Endometrial microvascular endothelial cells (primary cell): ENCODE data around the gene TMEM43. TPM values are rescaled to one million over a fixed set of nuclear protein-coding genes. Genes with fewer than 3 reads are reported as not detected.

Experiments used
- in situ Hi-C: cut with HindIII; loops from 2 replicates; pipeline ENCODE4 v1.10.0; 2017; ENCODE audit warnings: low sequenced_read_pairs, low pct_unique_long_range_greater_than_20kb; ENCODE audit errors: inconsistent ontology term
- total RNA-seq: library from RNA; depleted of rRNA; stranded (reverse); fragments of >200 nt; gene quantifications from one replicate; pipeline ENCODE4 v1.2.3, GENCODE V29; 2015; ENCODE audit errors: inconsistent ontology term

Gene TMEM43
- total RNA-seq, 1 donor from 2014 or later, result 121 TPM

DNA sequence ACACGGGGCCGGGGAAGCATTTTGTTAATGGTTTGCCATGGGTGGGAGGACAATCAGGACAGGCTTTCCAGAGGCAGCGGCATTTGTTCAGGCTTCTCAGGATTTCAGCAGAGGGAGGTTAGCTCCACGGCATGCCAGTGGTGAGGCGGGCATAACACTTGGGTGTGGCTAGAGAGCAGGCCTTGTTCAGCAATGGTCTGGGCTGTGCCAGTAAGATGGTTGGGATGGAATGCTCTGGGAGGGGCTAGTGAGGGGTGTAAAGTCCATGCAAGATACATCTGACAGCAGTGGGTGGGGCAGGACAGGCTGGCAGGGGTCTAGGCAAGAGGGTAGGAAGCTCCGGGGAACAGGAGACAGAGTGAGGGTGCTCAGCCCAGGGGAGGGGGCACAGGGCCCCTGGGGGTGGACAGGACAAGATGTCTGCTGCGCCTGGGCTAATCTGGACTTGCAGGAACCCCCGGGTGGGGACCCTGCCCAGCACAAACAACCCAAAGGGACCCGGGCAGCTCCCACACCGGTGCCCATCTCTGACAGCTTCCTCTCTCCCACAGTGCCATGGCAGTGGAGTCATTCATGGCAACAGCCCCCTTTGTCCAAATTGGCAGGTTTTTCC is 8.4 kb downstream of the TMEM43 start:
- in situ Hi-C loops, result no loop called here

DNA sequence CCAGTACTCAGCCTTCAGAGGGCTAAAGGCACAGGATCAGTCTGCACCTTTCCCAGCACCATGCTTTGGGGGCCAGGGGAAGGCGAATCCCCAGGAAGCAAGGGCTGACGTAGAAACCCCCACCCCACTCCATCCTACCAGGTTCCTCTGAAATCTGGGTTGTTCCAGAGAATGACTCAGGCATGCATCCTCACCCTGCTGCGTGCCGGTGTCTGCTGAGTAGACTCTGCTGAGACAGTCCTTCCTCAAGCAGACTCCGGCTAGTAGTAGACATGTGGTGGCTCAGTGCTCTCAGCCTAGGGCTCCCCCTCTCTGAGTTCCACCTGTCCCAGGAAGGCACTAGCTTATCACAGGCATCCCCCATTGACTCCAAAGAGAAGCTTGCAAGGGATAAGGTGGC is 9.0 kb downstream of the TMEM43 start:
- in situ Hi-C loops, result no loop called here

DNA sequence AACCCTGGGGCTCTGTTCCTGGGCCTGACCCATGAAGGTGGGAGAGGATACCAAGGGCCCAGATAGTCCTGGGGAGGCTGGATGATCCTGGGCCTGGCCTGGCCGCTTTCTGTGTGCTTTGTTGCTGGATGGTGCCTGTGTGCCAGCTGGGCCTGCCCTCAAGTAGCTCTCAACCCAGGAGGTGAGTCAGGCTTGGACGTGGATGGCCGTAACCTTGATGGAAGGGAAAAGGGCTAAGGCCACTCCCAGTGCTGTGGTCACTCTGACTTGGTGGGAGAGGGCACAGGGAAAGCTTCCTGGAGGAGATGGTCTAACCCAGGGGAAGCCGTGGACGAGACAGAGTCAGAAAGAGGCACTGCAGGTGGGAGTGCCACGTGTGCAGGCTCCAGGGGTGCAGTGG is 9.4 kb downstream of the TMEM43 start:
- in situ Hi-C loops, result no loop called here

DNA sequence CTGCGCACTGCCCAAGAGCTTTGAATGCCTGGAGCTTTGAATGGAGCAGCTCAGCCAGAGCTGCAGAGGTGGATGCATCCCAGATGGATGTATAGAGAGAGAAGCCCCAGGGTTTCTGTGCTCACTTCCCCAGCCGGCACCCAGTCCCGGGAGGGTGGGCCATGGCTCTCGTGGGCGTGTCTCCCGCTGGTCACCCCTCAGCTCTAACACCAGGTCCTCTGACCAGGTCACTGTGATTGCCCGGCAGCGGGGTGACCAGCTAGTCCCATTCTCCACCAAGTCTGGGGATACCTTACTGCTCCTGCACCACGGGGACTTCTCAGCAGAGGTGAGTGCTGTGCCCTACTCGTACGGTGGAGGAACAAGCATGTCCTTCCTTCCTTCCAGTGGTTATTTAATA is 10.7 kb downstream of the TMEM43 start:
- in situ Hi-C loops, result no loop called here

DNA sequence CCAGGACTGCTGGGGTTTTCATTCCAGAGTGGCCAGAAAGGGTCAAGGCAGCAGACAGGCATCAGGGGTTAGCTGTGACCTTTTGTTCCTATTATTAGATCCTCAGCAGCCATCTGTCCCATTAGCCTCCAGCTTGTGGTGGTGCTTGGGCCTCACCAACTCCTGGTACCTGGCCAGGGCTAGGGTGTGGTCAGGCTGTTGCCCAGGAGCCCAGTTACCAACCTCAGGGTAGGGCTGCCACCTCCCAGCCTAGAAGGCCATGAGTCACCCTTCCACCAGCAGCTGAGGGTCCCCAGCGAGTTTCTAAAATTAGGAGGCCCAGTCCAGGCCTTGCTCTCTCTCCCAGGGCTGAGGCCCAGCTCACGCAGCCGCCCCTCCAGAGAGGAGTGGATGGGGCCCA is 12.2 kb downstream of the TMEM43 start:
- in situ Hi-C loops, result no loop called here

DNA sequence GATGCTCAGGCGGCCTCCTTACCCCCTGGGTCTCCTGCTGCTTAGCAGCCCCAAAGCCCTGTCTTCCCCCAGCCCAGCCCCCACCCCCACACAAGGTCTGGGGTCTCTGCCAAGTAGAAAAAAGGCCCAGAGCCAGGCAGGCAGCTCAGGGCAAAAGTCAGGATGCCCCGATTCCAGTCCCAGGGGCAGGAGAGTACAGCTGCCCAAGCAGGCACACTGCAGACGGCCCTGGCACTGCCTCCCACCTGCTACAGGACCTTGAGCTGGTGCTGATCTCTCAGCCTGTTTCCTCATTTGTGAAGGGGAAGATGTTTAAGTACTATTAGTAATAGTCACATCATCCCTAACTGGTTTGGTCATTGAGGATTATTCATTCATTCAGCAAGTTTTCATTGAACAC is 12.6 kb downstream of the TMEM43 start:
- in situ Hi-C loops, result no loop called here

DNA sequence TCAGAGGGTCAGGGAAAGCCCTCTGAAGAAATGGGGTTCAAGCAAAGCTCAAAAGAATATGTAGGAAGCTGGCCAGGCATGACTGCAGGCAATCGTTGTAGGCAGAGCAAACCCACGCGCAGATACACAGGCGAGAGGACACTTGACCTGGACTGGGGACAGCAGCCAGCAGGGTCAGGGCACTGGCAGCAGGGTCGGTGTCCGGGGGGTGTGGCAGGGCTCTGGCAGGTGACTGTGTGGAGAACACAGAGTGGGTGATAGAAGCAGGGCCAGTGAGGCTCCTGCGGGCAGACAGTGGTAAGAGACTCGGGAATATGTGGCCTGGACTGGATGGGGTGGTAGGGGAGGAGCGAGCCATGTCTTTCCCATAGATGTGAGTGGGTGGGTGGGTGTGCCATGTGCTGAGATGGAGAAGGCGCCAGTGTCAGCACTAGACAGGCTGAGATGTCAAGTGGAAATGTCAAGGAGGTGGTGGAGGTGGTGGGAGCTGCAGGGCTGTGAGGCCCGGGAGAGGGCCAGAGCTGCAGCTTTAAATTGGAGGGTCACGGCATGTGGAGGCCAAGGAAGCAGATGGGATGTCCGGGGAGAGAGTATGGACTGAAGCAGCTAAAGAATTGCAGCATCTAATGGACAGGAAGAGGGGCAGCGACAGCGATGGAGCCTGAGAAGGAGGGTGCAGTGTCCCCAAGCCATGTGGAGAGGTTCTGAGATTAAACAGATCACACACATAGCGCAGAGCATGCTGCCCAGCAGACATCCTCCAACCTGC is 13.4 kb downstream of the TMEM43 start:
- in situ Hi-C loops, result no loop called here

DNA sequence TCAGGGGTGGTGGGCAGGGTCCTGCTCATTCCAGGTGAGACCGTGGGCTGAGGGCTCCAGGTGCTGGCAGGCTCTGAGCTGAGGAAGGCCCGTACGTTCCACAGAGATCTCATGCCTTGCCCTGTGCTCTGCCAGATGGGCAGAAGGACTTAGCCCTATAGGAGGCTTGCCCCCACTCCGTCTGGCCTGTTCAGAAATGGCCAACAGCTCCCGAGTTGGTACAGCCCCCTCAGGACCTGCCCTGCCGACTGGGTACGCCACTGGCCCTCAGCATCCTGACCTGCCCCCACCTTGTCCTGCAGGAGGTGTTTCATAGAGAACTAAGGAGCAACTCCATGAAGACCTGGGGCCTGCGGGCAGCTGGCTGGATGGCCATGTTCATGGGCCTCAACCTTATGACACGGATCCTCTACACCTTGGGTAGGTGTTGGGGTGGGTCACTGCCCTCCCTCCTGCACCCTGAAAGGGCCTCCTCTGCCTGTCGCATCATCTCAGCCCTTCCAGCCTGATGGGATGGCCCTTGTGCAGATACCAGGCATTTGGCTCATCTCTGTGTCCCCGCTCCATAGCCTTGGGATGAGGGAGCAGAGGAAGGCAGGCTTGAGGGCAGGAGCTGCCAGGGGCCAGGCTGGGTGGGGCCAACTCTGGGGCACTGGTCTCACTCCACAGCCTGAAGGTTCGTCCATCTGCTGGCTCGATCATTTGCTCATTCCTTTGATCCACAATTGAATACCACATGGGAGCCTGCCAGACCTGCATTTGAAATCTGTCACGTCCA is 14.2 kb downstream of the TMEM43 start:
- in situ Hi-C loops, result no loop called here

DNA sequence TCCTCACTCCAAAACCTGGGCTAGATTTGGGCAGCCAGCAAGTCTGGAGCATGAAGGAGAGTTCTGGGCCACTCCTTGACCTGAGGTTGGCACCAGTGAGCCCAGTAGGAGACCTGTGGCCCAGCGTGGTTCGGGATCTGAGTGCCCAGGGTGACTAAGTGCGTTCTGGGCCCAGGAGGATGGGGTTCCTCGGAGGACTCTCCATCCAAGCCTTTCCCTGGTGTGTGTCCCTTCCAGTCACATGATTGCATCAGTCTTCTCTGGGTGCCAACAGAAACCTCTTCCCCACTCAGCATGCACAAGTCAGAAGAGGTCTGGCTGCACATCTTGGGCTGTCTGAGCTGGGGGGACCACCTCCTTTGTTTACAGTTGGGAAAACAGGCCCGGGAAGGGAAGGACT is 14.9 kb downstream of the TMEM43 start:
- in situ Hi-C loops, result no loop called here

DNA sequence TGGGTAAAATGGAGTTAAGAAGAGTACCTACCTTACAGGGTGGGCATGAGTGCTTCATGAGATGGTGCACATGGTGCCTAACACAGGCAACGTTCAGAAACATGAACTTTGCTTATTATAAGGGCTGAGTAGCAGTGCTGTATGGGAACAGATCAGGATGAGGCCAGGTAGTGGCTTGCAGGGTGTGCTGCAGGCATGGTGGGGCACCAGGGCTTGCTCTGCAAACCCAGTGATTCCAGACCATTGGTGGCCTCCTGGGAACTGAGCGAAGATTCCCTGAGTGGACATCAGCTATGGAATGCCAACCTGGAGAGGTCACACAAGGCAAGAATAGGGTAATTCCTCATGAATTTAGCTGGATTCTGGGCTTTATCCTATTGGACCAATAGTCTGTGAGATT is 15.8 kb downstream of the TMEM43 start:
- in situ Hi-C loops, result no loop called here

DNA sequence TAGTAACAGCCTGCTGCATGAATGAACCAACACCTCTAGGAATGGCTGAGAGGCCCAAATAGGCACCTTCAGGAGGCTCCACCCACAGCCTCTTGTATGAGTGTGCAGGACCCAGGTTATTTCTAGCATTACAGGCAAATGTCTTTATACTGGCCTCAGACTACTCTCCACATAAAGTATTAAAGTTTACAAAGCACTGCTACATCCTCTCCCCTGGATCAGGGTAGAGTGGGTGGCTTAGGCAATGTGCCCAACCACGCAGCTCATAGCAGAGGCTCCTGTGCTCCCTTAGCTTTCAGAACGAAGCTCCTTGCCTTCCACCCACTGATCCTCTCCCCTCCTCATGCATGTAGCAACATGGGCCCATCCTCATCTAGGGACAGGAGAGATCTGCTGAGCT is 16.3 kb downstream of the TMEM43 start:
- in situ Hi-C loops, result no loop called here

DNA sequence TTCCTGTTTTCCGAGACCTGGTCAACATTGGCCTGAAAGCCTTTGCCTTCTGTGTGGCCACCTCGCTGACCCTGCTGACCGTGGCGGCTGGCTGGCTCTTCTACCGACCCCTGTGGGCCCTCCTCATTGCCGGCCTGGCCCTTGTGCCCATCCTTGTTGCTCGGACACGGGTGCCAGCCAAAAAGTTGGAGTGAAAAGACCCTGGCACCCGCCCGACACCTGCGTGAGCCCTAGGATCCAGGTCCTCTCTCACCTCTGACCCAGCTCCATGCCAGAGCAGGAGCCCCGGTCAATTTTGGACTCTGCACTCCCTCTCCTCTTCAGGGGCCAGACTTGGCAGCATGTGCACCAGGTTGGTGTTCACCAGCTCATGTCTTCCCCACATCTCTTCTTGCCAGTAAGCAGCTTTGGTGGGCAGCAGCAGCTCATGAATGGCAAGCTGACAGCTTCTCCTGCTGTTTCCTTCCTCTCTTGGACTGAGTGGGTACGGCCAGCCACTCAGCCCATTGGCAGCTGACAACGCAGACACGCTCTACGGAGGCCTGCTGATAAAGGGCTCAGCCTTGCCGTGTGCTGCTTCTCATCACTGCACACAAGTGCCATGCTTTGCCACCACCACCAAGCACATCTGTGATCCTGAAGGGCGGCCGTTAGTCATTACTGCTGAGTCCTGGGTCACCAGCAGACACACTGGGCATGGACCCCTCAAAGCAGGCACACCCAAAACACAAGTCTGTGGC is 16.9 kb downstream of the TMEM43 start:
- in situ Hi-C loops, result no loop called here

DNA sequence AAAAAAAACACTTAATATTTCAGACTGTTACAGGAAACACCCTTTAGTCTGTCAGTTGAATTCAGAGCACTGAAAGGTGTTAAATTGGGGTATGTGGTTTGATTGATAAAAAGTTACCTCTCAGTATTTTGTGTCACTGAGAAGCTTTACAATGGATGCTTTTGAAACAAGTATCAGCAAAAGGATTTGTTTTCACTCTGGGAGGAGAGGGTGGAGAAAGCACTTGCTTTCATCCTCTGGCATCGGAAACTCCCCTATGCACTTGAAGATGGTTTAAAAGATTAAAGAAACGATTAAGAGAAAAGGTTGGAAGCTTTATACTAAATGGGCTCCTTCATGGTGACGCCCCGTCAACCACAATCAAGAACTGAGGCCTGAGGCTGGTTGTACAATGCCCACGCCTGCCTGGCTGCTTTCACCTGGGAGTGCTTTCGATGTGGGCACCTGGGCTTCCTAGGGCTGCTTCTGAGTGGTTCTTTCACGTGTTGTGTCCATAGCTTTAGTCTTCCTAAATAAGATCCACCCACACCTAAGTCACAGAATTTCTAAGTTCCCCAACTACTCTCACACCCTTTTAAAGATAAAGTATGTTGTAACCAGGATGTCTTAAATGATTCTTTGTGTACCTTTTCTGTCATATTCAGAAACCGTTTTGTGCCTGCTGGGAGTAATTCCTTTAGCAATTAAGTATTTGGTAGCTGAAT is 17.9 kb downstream of the TMEM43 start:
- in situ Hi-C loops, result no loop called here

DNA sequence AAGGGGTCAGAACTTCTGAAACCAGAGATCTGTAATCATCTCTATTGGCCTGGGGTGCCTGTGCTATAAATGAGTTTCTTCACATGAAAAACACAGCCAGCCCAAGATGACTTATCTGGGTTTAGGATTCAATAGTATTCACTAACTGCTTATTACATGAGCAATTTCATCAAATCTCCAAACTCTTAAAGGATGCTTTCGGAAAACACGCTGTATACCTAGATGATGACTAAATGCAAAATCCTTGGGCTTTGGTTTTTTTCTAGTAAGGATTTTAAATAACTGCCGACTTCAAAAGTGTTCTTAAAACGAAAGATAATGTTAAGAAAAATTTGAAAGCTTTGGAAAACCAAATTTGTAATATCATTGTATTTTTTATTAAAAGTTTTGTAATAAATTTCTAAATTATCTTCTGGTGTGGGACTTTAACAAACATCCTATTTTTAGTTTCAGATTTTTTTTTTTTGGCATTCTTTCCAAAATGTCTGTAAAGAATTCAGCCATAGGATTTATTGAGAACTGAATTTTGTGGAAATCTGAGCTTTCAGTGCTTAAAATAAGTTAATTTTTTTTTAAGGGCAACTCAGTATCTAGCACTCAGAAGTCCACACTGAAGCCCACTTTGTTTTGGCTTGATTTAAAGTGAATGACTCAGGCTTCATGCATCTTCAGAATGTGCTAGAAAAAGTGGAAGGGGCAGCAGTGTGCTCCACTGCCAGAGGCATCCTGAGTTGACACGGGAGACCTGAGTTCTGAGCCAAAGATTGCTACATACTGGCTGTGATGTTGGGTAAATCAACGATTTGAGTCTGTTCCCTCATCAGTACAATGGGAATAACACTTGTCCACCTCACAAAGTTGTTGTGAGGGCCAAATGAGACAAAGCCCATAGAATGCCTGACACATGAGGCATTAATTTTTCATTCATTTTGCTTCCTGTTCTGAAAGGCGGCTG is 18.7 kb downstream of the TMEM43 start:
- in situ Hi-C loops, result no loop called here

DNA sequence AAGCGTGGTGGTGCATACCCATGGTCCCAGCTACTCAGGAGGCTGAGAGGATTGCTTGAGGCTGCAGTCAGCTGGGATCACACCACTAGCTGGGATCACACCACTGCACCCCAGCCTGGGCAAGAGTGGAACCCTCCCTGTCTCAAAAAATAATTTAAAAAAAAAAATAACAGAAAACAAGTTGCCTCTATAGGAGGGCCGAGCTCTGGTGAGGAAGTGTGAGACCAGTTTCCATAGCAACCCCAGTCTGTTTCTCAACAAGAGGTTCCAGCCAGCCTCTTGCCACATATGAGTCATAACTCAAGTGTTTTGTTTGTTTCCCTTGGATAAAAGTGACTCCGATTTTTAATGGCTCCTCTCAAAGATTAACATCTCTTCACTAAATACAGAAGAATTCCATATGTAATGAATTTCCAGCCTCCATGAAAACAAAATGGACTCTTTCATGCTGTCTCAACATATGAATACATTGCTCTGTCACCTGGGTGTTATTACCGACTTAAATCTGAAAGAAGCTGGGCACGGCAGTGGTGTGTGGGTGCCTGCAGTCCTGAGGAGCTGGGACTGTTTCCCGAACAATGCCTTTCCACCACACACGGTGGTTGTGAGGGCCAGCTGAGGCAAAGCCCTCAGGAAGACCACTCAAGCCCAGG is 19.7 kb downstream of the TMEM43 start:
- in situ Hi-C loops, result no loop called here

DNA sequence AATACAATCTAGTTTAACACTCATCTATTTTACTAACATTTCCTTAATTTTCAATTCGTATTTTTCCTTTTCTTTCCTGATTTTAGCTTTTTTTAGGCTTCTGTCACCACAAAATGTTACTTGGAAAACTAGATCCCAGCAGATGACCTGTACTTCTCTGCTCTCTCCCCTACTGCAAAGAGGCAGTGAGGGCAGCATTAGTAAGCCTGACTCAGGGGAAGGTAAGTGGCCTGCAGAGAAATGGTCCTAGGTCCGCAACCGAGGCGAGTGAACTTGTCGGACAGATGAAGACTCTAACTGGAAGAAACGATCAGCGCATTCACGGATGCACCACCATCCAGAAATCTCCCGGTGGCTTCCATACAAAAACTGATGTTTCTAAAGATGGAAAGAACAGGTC is 20.4 kb downstream of the TMEM43 start:
- in situ Hi-C loops, result no loop called here

DNA sequence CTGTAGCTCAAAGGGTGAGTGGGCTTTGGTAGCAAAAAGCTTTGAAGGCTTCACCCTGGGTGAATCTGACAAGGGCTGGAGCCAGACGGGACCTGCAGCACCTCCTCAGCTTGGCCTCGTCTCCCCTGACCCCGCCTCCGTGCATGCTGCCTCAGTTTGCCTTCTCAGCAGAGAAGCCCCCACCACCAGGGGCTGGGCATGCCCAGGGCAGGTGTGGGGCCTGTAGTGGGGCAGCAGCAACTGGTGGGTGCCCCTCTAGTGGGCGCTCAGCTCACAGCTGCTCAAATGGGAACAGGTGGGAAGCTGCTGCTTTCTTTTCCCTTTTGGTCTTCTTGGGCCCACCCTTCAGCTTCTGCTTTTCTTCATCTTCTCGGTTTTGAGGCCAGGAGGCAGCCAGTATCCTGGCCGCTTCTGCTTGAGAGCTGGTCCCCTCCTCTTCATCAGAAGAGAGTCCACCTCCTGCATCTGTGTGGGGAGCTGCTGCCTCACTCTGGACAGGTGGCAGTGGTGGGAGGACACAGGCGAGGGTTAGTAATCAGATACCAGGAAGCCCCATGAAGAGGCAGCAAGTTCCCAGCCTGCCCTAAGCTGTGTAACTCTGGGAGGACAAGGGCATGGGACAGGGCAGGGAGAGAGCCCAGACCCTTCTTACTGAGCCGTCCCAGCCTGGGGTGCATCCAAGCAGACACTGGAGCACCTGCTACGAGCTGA is 21.0 kb downstream of the TMEM43 start:
- in situ Hi-C loops, result no loop called here
